ENCODE results near the gene GNB4. TPM values are rescaled to one million over a fixed set of nuclear protein-coding genes. Genes with fewer than 3 reads are reported as not detected.

The GNB4 gene
- total and polyA plus RNA-seq, 2 donors (not counting 1 experiment from before 2014, with no cell fraction given) = 7.6 to 24.6 TPM

DNA sequence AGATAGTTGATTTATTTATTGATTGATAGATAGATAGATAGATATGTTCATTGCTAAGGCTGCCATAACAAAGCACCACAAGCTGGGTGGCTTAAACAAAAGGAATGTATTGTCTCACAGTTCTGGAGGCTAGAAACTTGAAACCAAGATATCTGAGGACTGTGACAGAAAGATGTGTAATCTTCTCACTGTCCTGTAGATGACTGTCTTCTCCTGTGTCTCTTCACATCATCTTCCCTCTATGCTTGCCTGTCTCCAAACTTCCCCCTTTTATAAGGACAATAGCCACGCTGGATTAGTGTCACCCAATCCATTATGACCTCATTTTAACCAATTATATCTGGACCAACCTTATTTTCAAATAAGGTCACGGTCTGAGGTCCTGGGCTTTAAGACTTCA, 40.9 kb downstream of the GNB4 start:
- no peaks in the 10 kb centered on the region for H3K4me1 Mint-ChIP-seq
- TF ChIP-seq, protein P1, sequence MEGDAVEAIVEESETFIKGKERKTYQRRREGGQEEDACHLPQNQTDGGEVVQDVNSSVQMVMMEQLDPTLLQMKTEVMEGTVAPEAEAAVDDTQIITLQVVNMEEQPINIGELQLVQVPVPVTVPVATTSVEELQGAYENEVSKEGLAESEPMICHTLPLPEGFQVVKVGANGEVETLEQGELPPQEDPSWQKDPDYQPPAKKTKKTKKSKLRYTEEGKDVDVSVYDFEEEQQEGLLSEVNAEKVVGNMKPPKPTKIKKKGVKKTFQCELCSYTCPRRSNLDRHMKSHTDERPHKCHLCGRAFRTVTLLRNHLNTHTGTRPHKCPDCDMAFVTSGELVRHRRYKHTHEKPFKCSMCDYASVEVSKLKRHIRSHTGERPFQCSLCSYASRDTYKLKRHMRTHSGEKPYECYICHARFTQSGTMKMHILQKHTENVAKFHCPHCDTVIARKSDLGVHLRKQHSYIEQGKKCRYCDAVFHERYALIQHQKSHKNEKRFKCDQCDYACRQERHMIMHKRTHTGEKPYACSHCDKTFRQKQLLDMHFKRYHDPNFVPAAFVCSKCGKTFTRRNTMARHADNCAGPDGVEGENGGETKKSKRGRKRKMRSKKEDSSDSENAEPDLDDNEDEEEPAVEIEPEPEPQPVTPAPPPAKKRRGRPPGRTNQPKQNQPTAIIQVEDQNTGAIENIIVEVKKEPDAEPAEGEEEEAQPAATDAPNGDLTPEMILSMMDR (IDR thresholded peaks at IDR 0.05) = no peak
- TF ChIP-seq EZH2 (IDR thresholded peaks at IDR 0.05; ENCODE audit: borderline replicate concordance, insufficient read depth, low read depth, low read length, poor library complexity, severe bottlenecking) = no peak
- H3K4me3 ChIP-seq (ENCODE audit: control extremely low read depth in 1 of 5, extremely low read depth in 1 of 5, insufficient read depth in 1 of 5, low read depth in 2 of 5, low read length in 4 of 5) = no peak overlapping the region
- 100% methylated on average over 2 of the region's 2 CpGs for WGBS (ENCODE audit: insufficient coverage)
- H3K9me3 ChIP-seq (ENCODE audit: control extremely low read depth in 1 of 3, control insufficient read depth in 2 of 3, insufficient read depth in 1 of 3, low read length in 2 of 3) = no peaks in the 10 kb centered on the region
- H3K4me3 Mint-ChIP-seq = no peak overlapping the region
- ATAC-seq (ENCODE audit: low read depth) (no peak), DNase-seq (no peak)
- H3K9ac ChIP-seq (ENCODE audit: low read length) = no peak overlapping the region
- POLR2A ChIA-PET = no interaction called here
- H3K27ac ChIP-seq (ENCODE audit: low read length in 2 of 2) = no peak overlapping the region
- peaks cover 14 to 16% of the 10 kb centered on the region in 2 experiments for H3K36me3 ChIP-seq (replicated peaks in 1 of 2; ENCODE audit: control extremely low read depth in 1 of 2, control insufficient read depth in 1 of 2, extremely low read depth in 1 of 2, insufficient read depth in 2 of 2, low read length in 1 of 2)
- H3K4me1 ChIP-seq (ENCODE audit: control insufficient read depth in 2 of 2, insufficient read depth in 2 of 2, low read length in 2 of 2) = no peaks in the 10 kb centered on the region
- H3K4me2 ChIP-seq (replicated peaks; ENCODE audit: low read depth, low read length, poor library complexity, severe bottlenecking) = no peak overlapping the region
- intact Hi-C loops (cut with micrococcal nuclease) = no loop called here
- H3K27me3 ChIP-seq (replicated peaks in 1 of 4; ENCODE audit: control extremely low read depth in 1 of 4, control insufficient read depth in 3 of 4, insufficient read depth in 4 of 4, low read length in 3 of 4) = no peaks in the 10 kb centered on the region
- no peaks in the 10 kb centered on the region for H4K20me1 ChIP-seq (ENCODE audit: control insufficient read depth, insufficient read depth, low read length, poor library complexity, severe bottlenecking)
- H3K9me3 Mint-ChIP-seq (ENCODE audit: insufficient read depth) = no peaks in the 10 kb centered on the region
- no peak overlapping the region for H3K27ac Mint-ChIP-seq
- no peak overlapping the region for H2AFZ ChIP-seq (ENCODE audit: insufficient read depth, low read depth, low read length, poor library complexity, severe bottlenecking)
- no peaks in the 10 kb centered on the region for H3K79me2 ChIP-seq (ENCODE audit: control insufficient read depth, insufficient read depth, low read length)
- no peaks in the 10 kb centered on the region for H3K27me3 Mint-ChIP-seq
- CTCF ChIA-PET = interaction anchor here (1.2 kb wide), 1 partner anchor 144 kb away, joined by 3 read pairs; no protein-coding TSS in a partner anchor

- H3K9me3 Mint-ChIP-seq (ENCODE audit: insufficient read depth) = no peaks in the 10 kb centered on the region
- Histone ChIP-seq H3K27ac (ENCODE audit: low read length in 2 of 2) (peak overlapping the region in 1 of 2 donors; percentile 9), H3K79me2 (ENCODE audit: control insufficient read depth, insufficient read depth, low read length) (no peaks in the 10 kb centered on the region), H4K20me1 (ENCODE audit: control insufficient read depth, insufficient read depth, low read length, poor library complexity, severe bottlenecking) (peaks cover 9% of the 10 kb centered on the region), H3K36me3 (replicated peaks in 1 of 2; ENCODE audit: control extremely low read depth in 1 of 2, control insufficient read depth in 1 of 2, extremely low read depth in 1 of 2, insufficient read depth in 2 of 2, low read length in 1 of 2) (peaks cover 15 to 38% of the 10 kb centered on the region in 2 experiments), H3K9me3 (ENCODE audit: control extremely low read depth in 1 of 3, control insufficient read depth in 2 of 3, insufficient read depth in 1 of 3, low read length in 2 of 3) (no peaks in the 10 kb centered on the region), H3K4me3 (ENCODE audit: control extremely low read depth in 1 of 5, extremely low read depth in 1 of 5, insufficient read depth in 1 of 5, low read depth in 2 of 5, low read length in 4 of 5) (no peak overlapping the region), H3K4me2 (replicated peaks; ENCODE audit: low read depth, low read length, poor library complexity, severe bottlenecking) (no peak overlapping the region), H3K4me1 (ENCODE audit: control insufficient read depth in 2 of 2, insufficient read depth in 2 of 2, low read length in 2 of 2) (no peaks in the 10 kb centered on the region), H3K27me3 (replicated peaks in 1 of 4; ENCODE audit: control extremely low read depth in 1 of 4, control insufficient read depth in 3 of 4, insufficient read depth in 4 of 4, low read length in 3 of 4) (no peaks in the 10 kb centered on the region), H2AFZ (ENCODE audit: insufficient read depth, low read depth, low read length, poor library complexity, severe bottlenecking) (no peak overlapping the region), H3K9ac (ENCODE audit: low read length) (no peak overlapping the region)
- POLR2A ChIA-PET = no interaction called here
- intact Hi-C loops (cut with micrococcal nuclease) = no loop called here
- no CpG with 5 or more reads among the region's 2 CpGs for WGBS (ENCODE audit: insufficient coverage)
- no peak for ATAC-seq (ENCODE audit: low read depth)
- DNase-seq = no peak
- H3K4me1 Mint-ChIP-seq = no peaks in the 10 kb centered on the region
- H3K27ac Mint-ChIP-seq = no peak overlapping the region
- no peaks in the 10 kb centered on the region for H3K27me3 Mint-ChIP-seq
- TF ChIP-seq EZH2 (IDR thresholded peaks at IDR 0.05; ENCODE audit: borderline replicate concordance, insufficient read depth, low read depth, low read length, poor library complexity, severe bottlenecking) = no peak
- TF ChIP-seq, protein P1 (IDR thresholded peaks at IDR 0.05) = no peak
- CTCF ChIA-PET = no interaction called here
- H3K4me3 Mint-ChIP-seq = no peak overlapping the region
Observed at GRCh38 chr3:179404307-179404706, 47.0 kb downstream of the GNB4 start.

Measured in B cell (primary cell).